EH (cell line): ENCODE data around the gene GNAI1.

Experiments used
- DNase-seq: peaks from one replicate; pipeline ENCODE4 v3.0.0-alpha.2; 2015; ENCODE audit warnings: low read depth

GNAI1 gene

GRCh38 chr7:80213814-80214213, 79.2 kb downstream of the GNAI1 start:
- no peak for DNase-seq

- no peak for DNase-seq
These were observed 81.1 kb downstream of the GNAI1 start for GRCh38 chr7:80215734-80216133.

DNA sequence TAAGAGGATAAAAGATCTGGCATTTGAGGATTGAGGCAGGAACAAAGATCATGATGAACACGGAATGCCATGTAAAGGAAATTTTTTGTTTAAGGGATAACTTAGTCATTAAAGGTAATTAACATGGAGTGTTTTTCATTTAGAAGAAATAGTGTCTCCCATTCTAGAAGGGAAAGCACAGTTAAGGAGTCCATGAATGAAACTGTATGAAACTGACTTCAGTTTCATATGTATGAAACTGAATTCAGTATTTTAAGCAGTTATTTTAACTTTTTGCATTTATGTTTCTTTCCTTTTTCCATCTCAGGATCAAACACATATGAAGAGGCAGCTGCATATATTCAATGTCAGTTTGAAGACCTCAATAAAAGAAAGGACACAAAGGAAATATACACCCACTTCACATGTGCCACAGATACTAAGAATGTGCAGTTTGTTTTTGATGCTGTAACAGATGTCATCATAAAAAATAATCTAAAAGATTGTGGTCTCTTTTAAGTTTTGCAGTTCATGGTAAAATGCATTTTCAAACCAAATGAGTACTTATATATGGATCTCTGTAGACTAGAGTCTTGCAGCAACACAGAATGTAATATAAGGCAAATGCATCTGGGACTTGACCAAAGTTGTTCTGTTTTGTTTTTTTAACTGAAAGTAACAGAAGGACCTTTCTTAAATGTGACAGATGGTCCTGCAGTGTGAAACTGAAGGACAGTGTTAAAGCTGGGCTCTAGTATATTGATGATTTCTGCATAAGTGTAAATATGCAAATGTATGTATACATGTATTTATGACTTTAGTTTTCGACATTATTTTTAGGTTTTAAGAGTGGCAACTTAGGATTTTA, 82.6 kb downstream of the GNAI1 start:
- no peak for DNase-seq

DNA sequence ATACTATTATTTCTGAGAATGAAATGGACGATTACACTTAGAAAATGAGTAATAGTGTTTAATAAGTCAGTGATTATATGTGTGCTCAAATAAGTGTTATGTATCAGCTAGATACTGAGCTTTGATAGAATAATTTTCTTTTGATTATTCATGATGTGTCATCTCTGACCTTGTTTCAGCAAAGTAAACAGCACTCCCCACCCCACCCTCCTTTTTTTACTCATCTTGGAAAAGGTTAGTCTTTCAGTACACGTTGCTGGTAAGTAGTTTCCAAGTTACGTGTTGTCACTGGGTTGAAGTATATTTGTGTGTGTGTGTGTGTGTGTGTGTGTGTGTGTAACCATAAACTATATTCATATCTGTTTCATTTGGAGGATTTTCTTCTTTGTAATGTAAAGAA, 84.1 kb downstream of the GNAI1 start:
- peak; percentile 67 for DNase-seq

- no peak for DNase-seq
These were observed 85.5 kb downstream of the GNAI1 start for GRCh38 chr7:80220022-80220634.

- no peak for DNase-seq
These were observed 89.8 kb downstream of the GNAI1 start for GRCh38 chr7:80224415-80224814.

DNA sequence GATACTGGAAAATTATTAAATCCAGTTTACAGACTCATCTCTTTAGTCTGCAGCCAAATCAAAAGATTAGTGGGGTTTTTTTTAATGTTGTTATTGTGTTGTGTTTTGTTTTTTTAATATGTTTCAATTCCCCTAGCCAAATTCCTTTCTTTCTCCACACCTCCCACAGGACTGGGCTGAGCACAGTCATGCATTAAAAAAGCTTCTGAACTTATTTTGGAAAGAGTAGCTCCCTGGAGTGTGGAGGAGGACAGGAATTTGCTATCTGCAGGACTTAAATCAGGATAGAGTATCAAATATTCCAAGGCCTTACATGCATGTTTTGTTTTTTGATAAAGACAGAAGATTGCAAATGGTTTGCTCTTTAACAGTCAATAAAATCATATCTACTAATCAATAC, 90.7 kb downstream of the GNAI1 start:
- peak; percentile 34 for DNase-seq

GRCh38 chr7:80226629-80227028, 92.0 kb downstream of the GNAI1 start:
- no peak for DNase-seq

GRCh38 chr7:80230327-80230726, 95.7 kb downstream of the GNAI1 start:
- DNase-seq = peak; percentile 56

GRCh38 chr7:80231707-80232106, 97.1 kb downstream of the GNAI1 start:
- peak; percentile 60 for DNase-seq

GRCh38 chr7:80232979-80233724, 98.5 kb downstream of the GNAI1 start:
- DNase-seq = no peak

DNA sequence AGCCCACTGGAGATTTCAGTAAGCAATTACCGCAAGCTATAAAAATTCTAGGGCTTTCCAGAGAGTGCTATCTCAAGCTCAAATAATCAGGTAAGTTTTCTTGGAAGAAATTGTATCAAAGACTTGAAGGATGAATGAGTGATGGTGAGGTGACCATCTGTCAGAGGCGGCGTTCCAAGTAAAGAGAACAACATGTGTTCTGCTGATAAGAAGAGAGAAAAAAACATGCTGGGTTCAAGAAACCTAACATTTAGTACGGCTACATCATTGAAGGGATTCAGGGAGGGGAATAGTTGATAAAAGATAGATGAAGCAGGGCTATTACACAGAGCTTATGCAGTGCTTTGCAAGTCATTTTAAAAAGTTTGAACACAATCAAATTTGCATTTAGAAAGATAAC, 100.7 kb downstream of the GNAI1 start:
- DNase-seq = no peak

GRCh38 chr7:80236681-80237080, 102.0 kb downstream of the GNAI1 start:
- no peak for DNase-seq

DNA sequence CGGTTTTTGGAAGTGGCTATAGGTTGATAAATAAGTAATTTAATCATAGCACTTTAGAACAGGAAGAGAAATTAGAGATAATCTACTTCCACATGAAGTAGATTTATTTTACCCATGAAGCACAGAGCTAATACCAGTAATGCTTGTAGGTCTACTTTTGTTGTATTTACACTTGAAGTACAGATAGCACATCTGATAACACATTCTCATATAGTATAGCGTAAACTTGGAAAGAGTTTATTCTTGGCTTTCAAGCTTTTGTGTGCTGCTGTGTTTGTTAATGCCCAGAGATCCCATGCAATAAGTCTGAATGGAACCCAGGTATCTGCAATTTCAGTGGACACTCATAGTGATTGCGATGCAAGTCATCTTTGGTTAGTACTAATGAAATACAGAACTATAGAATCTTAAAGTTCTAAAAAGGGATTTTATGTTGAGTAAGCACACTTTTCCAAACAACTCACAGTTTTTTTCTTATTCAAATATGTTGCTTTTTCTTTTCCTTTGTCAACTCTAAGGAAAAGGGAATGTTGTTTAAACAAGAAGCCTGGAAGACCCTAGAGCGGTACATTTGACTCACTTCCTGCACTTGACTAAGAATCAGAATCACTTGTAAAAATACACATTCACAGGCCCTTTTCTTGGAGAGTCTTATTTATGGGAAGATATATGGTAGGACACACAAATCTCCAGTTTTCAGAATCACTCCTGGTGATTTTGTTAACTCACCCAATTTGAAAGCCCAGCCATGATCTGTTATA, 105.8 kb downstream of the GNAI1 start:
- peak; percentile 55 for DNase-seq

GRCh38 chr7:80241671-80242070, 107.0 kb downstream of the GNAI1 start:
- DNase-seq = no peak

DNA sequence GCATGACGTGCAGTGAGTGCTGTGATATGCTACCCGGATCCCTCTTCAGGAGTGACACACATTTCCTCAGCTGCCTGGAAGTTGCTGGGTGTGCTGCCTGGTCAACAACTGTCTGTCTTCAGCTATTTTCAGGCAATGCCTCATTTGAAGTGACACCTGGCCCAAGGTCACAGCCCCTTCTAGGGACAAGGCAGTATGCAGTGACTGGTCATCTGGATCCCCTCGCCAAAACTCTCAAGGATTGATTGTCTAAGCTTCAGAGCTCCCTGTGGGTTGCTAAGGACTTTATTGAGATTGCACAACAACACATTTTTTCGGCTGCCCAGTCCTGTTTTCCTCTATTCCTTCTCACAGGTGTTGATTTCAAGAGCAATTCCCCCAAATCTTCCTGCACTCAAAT, 108.8 kb downstream of the GNAI1 start:
- DNase-seq = no peak

DNA sequence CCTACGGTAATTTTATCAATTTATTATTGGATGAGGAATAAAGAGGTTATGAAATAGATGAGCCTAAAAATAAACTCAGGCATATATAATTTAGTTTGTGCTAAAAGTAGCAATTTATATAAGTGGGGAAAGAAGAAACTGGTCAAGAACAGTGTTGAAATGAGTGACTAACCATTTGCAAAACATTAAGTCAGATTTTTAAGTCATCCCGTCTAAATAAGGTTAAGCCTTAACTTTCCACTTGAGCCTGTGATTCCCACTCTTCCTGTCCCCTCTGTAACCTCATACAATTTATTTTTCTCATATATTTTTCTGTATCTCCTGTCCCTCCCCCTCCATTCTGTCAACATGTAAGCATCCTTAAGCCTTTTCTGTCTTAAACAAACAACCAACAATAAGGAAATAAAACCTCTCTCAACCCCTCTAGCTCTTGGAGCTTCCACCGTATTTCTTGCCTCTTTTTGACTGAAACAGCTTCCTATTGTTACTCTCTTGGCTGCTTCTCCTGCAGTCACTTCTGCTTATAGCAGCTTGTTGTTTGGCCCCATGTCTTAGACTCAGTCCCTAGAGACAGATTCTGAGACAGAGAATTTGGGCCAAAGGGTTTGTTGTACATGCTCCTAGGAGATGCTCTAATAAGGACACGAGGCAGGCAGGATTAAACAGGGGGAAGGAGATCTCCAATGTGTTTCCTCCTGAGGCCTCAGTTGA, 109.7 kb downstream of the GNAI1 start:
- DNase-seq = peak; percentile 40

DNA sequence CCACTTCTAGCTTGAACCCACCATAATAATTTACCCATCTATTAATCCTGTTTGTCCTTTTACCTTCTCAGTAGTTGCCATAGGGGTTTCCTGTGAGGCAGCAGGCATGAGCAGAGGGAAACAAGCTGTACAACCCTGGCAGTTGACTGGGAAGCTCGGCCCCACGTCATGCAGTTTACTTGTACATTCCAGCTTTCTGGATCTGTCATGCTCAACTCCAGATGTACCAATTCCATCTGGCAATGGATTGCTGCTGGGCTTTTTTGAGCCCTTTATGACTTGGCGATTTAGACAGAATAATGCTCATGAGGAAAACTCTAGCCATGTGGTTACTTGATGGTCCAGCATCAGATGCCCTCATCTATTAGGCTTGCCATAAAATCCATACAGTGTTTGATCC, 112.5 kb downstream of the GNAI1 start:
- peak; percentile 83 for DNase-seq

GRCh38 chr7:80247891-80248290, 113.3 kb downstream of the GNAI1 start:
- DNase-seq = no peak

DNA sequence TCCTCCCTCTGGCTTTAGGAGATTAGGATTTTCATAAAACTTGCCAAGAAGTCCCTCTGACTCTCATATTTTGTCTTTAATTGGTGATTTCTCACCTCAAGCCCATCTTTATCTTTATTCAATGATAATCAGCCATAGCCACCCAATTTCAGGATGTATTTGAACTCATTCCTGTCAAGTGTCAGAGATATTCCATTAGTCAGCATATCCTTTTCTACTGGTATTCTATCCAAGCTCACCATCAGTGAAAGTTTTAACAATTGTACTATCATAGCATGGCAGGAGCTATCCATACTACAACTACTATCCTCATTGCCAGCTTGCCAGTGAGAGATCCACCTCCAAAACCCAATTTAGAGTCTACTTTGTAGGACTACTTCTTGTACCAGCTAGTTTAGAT, 114.6 kb downstream of the GNAI1 start:
- DNase-seq = no peak

GRCh38 chr7:80249619-80250295, 115.1 kb downstream of the GNAI1 start:
- peak; percentile 77 for DNase-seq
